ENCODE measurements around the gene MITF.
"Not testable (repeated sequence)": the region's sequence is repeated elsewhere in the genome, so short reads cannot be mapped to it uniquely, and the experiment has no call there.

The MITF gene

DNA sequence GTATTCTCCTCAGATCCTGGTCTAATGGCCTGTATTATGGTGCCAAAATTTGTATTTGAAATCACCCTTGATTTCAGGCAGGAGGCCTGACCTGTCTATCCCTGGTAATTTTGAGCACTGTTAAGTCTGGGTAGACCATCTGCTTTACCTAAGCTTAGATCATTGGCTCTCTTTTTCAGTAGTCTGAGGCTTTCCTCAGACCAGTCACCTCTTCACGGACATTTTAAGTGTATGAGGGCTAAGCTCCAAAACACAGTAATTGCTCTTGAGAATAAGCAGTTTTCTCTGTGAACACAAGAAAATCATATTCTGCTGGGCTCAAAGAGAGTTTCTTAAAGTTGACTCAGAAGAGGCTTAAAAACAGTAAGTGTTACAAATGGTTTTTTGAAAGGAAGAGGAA is 168.3 kb downstream of the MITF start:
- TF ChIP-seq POLR2A (IDR thresholded peaks at IDR 0.05; ENCODE audit: low read length) (no peak), GATA1 (IDR thresholded peaks at IDR 0.05; ENCODE audit: low read depth, low read length) (no peak)
- no peak for DNase-seq

GRCh38 chr3:69909859-69910258 is 170.6 kb downstream of the MITF start:
- DNase-seq, result not testable (repeated sequence)

GRCh38 chr3:69913422-69913821 is 174.2 kb downstream of the MITF start:
- DNase-seq, result no peak
- no peak for TF ChIP-seq POLR2A (IDR thresholded peaks at IDR 0.05; ENCODE audit: low read length)
- TF ChIP-seq GATA1 (IDR thresholded peaks at IDR 0.05; ENCODE audit: low read depth, low read length), result no peak

- TF ChIP-seq GATA1 (IDR thresholded peaks at IDR 0.05; ENCODE audit: low read depth, low read length) (no peak), POLR2A (IDR thresholded peaks at IDR 0.05; ENCODE audit: low read length) (no peak)
- DNase-seq, result no peak
Observed at GRCh38 chr3:69914395-69914794, 175.1 kb downstream of the MITF start.

DNA sequence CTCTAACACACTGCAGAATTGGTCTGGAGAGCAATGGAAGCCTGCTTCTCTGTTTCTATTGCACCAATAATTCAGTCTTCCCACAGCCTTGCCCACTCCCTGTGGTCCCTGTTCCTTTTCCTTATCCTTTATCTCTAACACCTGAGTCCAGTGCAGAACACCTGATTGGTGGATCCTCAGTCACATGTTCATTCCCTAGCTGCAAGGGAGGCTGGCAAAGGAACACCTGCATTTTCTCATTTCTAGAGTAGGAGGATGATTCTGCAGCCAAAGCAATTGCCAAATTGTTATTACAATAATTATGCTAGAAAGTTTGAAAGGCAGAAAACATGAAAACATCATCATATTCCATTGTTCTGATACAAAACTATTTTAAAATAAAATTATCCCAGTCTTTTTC is 176.5 kb downstream of the MITF start:
- DNase-seq, result no peak
- TF ChIP-seq GATA1 (IDR thresholded peaks at IDR 0.05; ENCODE audit: low read depth, low read length), result no peak
- no peak for TF ChIP-seq POLR2A (IDR thresholded peaks at IDR 0.05; ENCODE audit: low read length)

GRCh38 chr3:69920009-69920408 is 180.7 kb downstream of the MITF start:
- peak in 1 of 2 experiments; percentile 4 for DNase-seq

GRCh38 chr3:69921651-69922050 is 182.4 kb downstream of the MITF start:
- TF ChIP-seq GATA1 (IDR thresholded peaks at IDR 0.05; ENCODE audit: low read depth, low read length), result no peak
- TF ChIP-seq POLR2A (IDR thresholded peaks at IDR 0.05; ENCODE audit: low read length), result no peak
- DNase-seq, result no peak

- TF ChIP-seq GATA1 (IDR thresholded peaks at IDR 0.05; ENCODE audit: low read depth, low read length) (no peak), POLR2A (IDR thresholded peaks at IDR 0.05; ENCODE audit: low read length) (no peak)
- no peak for DNase-seq
Observed at GRCh38 chr3:69922521-69923000, 183.3 kb downstream of the MITF start.

- DNase-seq, result no peak
- TF ChIP-seq POLR2A (IDR thresholded peaks at IDR 0.05; ENCODE audit: low read length) (no peak), GATA1 (IDR thresholded peaks at IDR 0.05; ENCODE audit: low read depth, low read length) (no peak)
Observed at GRCh38 chr3:69925506-69925905, 186.2 kb downstream of the MITF start.

DNA sequence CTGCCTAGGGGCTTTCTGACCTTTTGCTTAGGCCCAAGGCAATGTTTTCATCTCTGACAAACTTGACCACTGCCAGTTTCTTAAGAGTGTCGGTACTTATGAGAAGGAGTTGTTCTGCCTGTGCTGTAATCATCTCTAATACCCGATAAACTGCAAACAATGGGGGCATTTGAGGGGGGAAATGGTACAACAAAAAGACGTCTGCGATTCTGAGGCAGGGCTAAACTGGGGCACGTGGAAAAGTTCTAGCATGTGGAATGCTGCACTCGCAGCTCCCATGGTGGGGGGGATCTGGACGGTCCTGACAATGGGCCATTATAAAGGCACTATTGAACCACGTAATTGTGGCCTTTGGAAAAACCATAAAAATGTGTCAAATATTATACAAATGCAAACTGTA is 187.1 kb downstream of the MITF start:
- no peak for DNase-seq

DNA sequence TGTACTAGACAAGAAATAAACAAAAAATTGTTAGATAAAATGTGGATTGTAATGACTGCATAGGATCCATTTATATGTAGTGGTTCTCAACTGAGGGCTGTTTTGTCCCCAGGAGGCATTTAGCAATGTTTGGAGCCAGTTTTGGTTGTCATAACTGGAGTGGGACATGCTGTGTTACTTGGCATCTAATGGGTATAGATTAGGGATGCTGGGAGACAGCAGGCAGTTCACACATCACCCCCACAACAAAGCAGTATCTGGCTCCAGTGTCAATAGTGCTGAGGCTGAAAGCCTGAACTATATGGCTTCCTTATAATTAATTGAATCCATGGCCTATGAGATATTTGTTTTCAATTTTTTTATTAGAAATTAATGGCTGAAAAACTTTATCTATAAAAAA is 188.3 kb downstream of the MITF start:
- TF ChIP-seq POLR2A (IDR thresholded peaks at IDR 0.05; ENCODE audit: low read length) (no peak), GATA1 (IDR thresholded peaks at IDR 0.05; ENCODE audit: low read depth, low read length) (no peak)
- no peak for DNase-seq

More for the DNA sequence above, 187.1 kb downstream of the MITF start:
- TF ChIP-seq POLR2A (IDR thresholded peaks at IDR 0.05; ENCODE audit: low read length), result no peak
- no peak for TF ChIP-seq GATA1 (IDR thresholded peaks at IDR 0.05; ENCODE audit: low read depth, low read length)

DNA sequence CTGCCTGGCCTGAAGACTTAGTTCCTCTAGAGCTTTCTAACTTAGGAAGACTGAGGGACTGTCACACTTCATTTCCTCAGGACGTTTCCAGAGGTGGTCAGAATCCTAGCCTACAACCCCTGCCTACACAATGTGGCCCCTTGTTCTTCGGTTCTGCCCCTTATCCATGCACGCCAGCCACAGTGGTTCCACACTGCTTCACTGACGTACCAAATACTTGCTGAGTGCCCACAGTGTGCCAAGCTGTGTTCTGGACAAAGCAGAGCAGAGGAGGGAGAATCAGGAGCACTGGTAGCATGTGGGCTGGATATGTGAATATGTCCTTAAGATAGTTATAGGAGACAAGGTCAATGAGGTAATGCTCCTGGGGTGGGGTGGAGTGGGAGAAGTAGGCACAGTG is 189.8 kb downstream of the MITF start:
- peak in 1 of 2 experiments; percentile 6 for DNase-seq
- no peak for TF ChIP-seq POLR2A (IDR thresholded peaks at IDR 0.05; ENCODE audit: low read length)
- TF ChIP-seq GATA1 (IDR thresholded peaks at IDR 0.05; ENCODE audit: low read depth, low read length), result no peak

GRCh38 chr3:69930564-69930963 is 191.3 kb downstream of the MITF start:
- DNase-seq, result no peak
- TF ChIP-seq POLR2A (IDR thresholded peaks at IDR 0.05; ENCODE audit: low read length) (no peak), GATA1 (IDR thresholded peaks at IDR 0.05; ENCODE audit: low read depth, low read length) (no peak)

DNA sequence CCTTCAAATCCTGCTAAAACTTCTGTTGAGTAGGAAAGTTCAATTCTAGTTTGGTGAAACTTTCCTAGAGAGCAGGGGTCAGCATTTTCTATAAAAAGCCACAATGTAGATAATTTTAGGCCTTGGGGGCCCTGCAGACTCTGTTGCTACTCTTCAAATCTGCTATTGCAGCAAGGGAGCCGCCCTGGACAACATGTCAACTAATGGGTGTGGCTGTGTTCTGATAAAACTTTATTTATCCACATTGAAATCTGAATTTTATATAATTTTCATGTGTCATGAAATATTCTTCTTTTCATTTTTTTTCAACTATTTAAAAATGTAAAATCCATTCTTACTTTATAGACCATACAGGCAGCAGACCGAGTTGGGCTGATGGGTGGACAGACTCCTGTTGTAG is 192.8 kb downstream of the MITF start:
- TF ChIP-seq GATA1 (IDR thresholded peaks at IDR 0.05; ENCODE audit: low read depth, low read length) (no peak), POLR2A (IDR thresholded peaks at IDR 0.05; ENCODE audit: low read length) (no peak)
- peak in 1 of 2 experiments; percentile 36 for DNase-seq

DNA sequence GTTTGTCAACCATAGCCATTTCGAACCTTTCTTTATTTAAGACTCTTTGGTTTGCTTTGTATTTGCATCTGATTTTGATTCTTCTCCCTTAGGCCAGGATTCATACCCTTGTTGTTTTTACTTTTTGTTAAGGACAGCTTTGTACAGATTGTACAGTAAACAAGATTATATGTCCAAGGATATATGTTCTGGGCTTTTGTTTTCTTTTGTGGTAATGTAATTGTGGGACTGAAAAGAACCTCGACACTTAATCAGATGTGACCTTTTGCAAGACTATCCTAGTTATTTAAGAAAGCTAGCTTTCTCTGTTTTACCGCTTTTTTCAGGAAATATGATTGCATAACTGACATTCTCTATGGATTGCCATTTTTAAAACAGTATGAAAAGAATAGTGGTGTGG is 193.2 kb downstream of the MITF start:
- no peak for DNase-seq
- TF ChIP-seq POLR2A (IDR thresholded peaks at IDR 0.05; ENCODE audit: low read length) (no peak), GATA1 (IDR thresholded peaks at IDR 0.05; ENCODE audit: low read depth, low read length) (no peak)

GRCh38 chr3:69934398-69934797 is 195.1 kb downstream of the MITF start:
- DNase-seq, result no peak
- TF ChIP-seq POLR2A (IDR thresholded peaks at IDR 0.05; ENCODE audit: low read length) (no peak), GATA1 (IDR thresholded peaks at IDR 0.05; ENCODE audit: low read depth, low read length) (no peak)
